Glutamatergic neuron (in vitro differentiated cells): ENCODE results near the gene ZSCAN26. TPM values are rescaled to one million over a fixed set of nuclear protein-coding genes. Genes with fewer than 3 reads are reported as not detected.

ENCODE experiments used
- DNase-seq: peaks from one replicate; pipeline ENCODE4 v3.0.0; 2022
- H3K27ac Mint-ChIP-seq: one replicate; pipeline ENCODE4 v1.8.0; 2020; ENCODE audit warnings: mild to moderate bottlenecking, mixed read lengths, inconsistent platforms; ENCODE audit not compliant: unreplicated experiment
- H3K27me3 Mint-ChIP-seq: one replicate; pipeline ENCODE4 v1.8.0; 2020; ENCODE audit warnings: mild to moderate bottlenecking, moderate library complexity, mixed read lengths, inconsistent platforms; ENCODE audit not compliant: unreplicated experiment
- H3K36me3 Mint-ChIP-seq: one replicate; pipeline ENCODE4 v1.8.0; 2020; ENCODE audit warnings: mild to moderate bottlenecking, mixed read lengths, inconsistent platforms; ENCODE audit not compliant: unreplicated experiment
- H3K4me1 Mint-ChIP-seq: one replicate; pipeline ENCODE4 v1.8.0; 2020; ENCODE audit warnings: mild to moderate bottlenecking, low read depth, mixed read lengths, inconsistent platforms; ENCODE audit not compliant: unreplicated experiment
- H3K4me3 Mint-ChIP-seq: one replicate; pipeline ENCODE4 v1.8.0; 2020; ENCODE audit warnings: mild to moderate bottlenecking, mixed read lengths, inconsistent platforms; ENCODE audit not compliant: unreplicated experiment
- H3K9me3 Mint-ChIP-seq: one replicate; pipeline ENCODE4 v1.8.0; 2020; ENCODE audit warnings: mild to moderate bottlenecking, moderate library complexity, mixed read lengths, inconsistent platforms; ENCODE audit not compliant: unreplicated experiment
- CTCF ChIP-seq: fragments of 200-600 bp; sonication (generic); IDR thresholded peaks from one replicate; pipeline ENCODE4 v1.5.0; 2021; ENCODE audit not compliant: partially characterized antibody, unreplicated experiment
- long read RNA-seq: library from polyadenylated mRNA; unstranded; transcript quantifications from one replicate; pipeline ENCODE4 v2.0.0, GENCODE V29; 2020; ENCODE audit not compliant: unreplicated experiment
- total RNA-seq: library from RNA; stranded (reverse); fragmentation: NEBNext Ultra II Directional; extraction: Animal tissue kit (Norgen Biotek cat#: 25700); gene quantifications from one replicate; pipeline ENCODE4 v1.2.1, GENCODE V29; 2021; ENCODE audit not compliant: unreplicated experiment

ZSCAN26 gene
- 24.8 TPM for total RNA-seq
- long read RNA-seq, transcript ZSCAN26-202 (4 exons, 2,835 nt) = major isoform, 5 of 16 reads
- long read RNA-seq, partial matches to known transcripts = 1 of 16 reads
- long read RNA-seq, other reads (novel, unspliced or antisense) = 2 of 16 reads

- H3K36me3 Mint-ChIP-seq = no peaks in the 10 kb centered on the region
- TF ChIP-seq CTCF = no peak
- H3K4me1 Mint-ChIP-seq = peaks cover 8% of the 10 kb centered on the region
- no peak within 1 kb of the TSS for H3K27ac Mint-ChIP-seq
- no peak within 1 kb of the TSS for H3K4me3 Mint-ChIP-seq
- peak; percentile 90 for DNase-seq
- H3K9me3 Mint-ChIP-seq = peaks cover 3% of the 10 kb centered on the region
- peaks cover 6% of the 10 kb centered on the region for H3K27me3 Mint-ChIP-seq
Measured at GRCh38 chr6:28266962-28267694, at the start of gene ZSCAN26. Gene ZSCAN26, plus strand, starts transcription at chr6:28267143. Its CDS starts 4,777 bp downstream, at chr6:28271920.

- TF ChIP-seq CTCF = no peak
- Mint-ChIP-seq H3K4me3 (peak overlapping the region; percentile 87), H3K4me1 (no peaks in the 10 kb centered on the region), H3K9me3 (peaks cover 7% of the 10 kb centered on the region), H3K27me3 (peaks cover 6% of the 10 kb centered on the region), H3K36me3 (no peaks in the 10 kb centered on the region), H3K27ac (no peak overlapping the region)
- DNase-seq = no peak
Measured at GRCh38 chr6:28217890-28218289, 49.1 kb upstream of the ZSCAN26 start.

- Mint-ChIP-seq H3K4me3 (peak overlapping the region; percentile 87), H3K27ac (peak overlapping the region; percentile 55), H3K9me3 (peaks cover 4% of the 10 kb centered on the region), H3K36me3 (no peaks in the 10 kb centered on the region), H3K27me3 (peaks cover 8% of the 10 kb centered on the region), H3K4me1 (no peaks in the 10 kb centered on the region)
- no peak for TF ChIP-seq CTCF
- peak; percentile 73 for DNase-seq
Measured at GRCh38 chr6:28218312-28219248, 48.4 kb upstream of the ZSCAN26 start.

GRCh38 chr6:28220257-28221133 is 46.4 kb upstream of the ZSCAN26 start:
- H3K27ac Mint-ChIP-seq = no peak overlapping the region
- H3K9me3 Mint-ChIP-seq = peaks cover 6% of the 10 kb centered on the region
- H3K36me3 Mint-ChIP-seq = no peaks in the 10 kb centered on the region
- DNase-seq = no peak
- H3K4me3 Mint-ChIP-seq = no peak overlapping the region
- peaks cover 2% of the 10 kb centered on the region for H3K4me1 Mint-ChIP-seq
- TF ChIP-seq CTCF = no peak
- peaks cover 9% of the 10 kb centered on the region for H3K27me3 Mint-ChIP-seq
